GM13976 (cell line): Measurements from ENCODE around the gene LIMA1.
A peak's percentile ranks its signal among the peaks of the same experiment; 100 is the strongest.
"Not testable (repeated sequence)": the region's sequence is repeated elsewhere in the genome, so short reads cannot be mapped to it uniquely, and the experiment has no call there.

ENCODE experiments used
- DNase-seq: peaks from one replicate; pipeline ENCODE4 v3.0.0; 2012; ENCODE audit warnings: low spot score
- CTCF ChIP-seq: IDR thresholded peaks from 2 replicates; pipeline ENCODE4 v1.5.1; 2012; ENCODE audit warnings: borderline replicate concordance, mild to moderate bottlenecking; ENCODE audit not compliant: insufficient read depth; ENCODE audit errors: extremely low read depth, missing control alignments, control extremely low read depth
- in situ Hi-C: fragments of 300-500 bp; cut with MboI; formaldehyde crosslinking; loops from one replicate; pipeline ENCODE4 v1.12.0; 2022; ENCODE audit warnings: low sequenced_read_pairs, mixed read lengths, inconsistent platforms; ENCODE audit not compliant: unreplicated experiment

LIMA1 gene

GRCh38 chr12:50248411-50248810, 34.9 kb downstream of the LIMA1 start:
- in situ Hi-C loops, result no loop called here
- no peak for DNase-seq
- no peak for TF ChIP-seq CTCF

GRCh38 chr12:50247665-50248064, 35.7 kb downstream of the LIMA1 start:
- DNase-seq, in situ Hi-C loops: not testable (repeated sequence)

GRCh38 chr12:50246873-50247612, 36.3 kb downstream of the LIMA1 start:
- TF ChIP-seq CTCF, result no peak
- in situ Hi-C loops, result no loop called here
- peak; percentile 55 for DNase-seq

GRCh38 chr12:50246197-50246865, 37.0 kb downstream of the LIMA1 start:
- DNase-seq, result no peak
- in situ Hi-C loops, result no loop called here
- TF ChIP-seq CTCF, result no peak

GRCh38 chr12:50243507-50243906, 39.8 kb downstream of the LIMA1 start:
- no peak for TF ChIP-seq CTCF
- no peak for DNase-seq
- in situ Hi-C loops, result no loop called here

- in situ Hi-C loops, result no loop called here
- no peak for DNase-seq
- no peak for TF ChIP-seq CTCF
Observed at GRCh38 chr12:50242751-50243191, 40.5 kb downstream of the LIMA1 start.

GRCh38 chr12:50241178-50241577, 42.1 kb downstream of the LIMA1 start:
- in situ Hi-C loops, result no loop called here
- DNase-seq, result no peak
- TF ChIP-seq CTCF, result no peak
